Measurements from ENCODE around the gene FBXO3. TPM values are rescaled to one million over a fixed set of nuclear protein-coding genes. Genes with fewer than 3 reads are reported as not detected.

Gene FBXO3
- total and polyA plus RNA-seq, 2 of the 8 experiments (the other 6 are each of a cell fraction or from before 2014, with no cell fraction given): 15.9 to 25.7 TPM

DNA sequence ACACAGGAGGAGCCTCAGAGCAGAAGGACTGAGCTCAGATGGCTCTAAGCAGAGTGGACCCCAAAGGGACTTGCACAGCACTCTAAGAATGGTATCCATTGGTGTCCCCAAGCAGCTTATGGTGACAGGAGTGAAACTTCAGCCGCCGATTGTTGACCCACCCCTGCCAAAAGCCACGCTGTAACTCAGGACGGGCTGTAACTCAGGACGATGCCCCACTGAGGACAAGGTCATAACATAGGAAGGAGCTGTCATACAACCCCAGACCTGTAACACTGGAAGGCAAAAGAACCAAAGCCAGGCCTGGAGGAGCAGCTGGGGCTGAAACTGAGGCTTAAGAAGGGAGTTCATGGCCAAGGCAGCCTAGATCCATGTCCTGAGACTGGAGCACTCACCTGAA lies 52.3 kb downstream of the FBXO3 start:
- FAIRE-seq (no peak), DNase-seq (ENCODE audit: low read depth in 1 of 2, low spot score in 2 of 2) (no peak)
- no peak overlapping the region for H3K4ac ChIP-seq (replicated peaks; ENCODE audit: insufficient read length, low read depth, low read length)
- no peak overlapping the region for H3K9ac ChIP-seq (replicated peaks in 1 of 4; ENCODE audit: extremely low read depth in 1 of 4, low read depth in 3 of 4, low read length in 3 of 4)
- H3K36me3 ChIP-seq (ENCODE audit: control insufficient read depth in 2 of 4, insufficient read depth in 4 of 4, low read length in 3 of 4): peaks cover 0 to 24% (median 14%) of the 10 kb centered on the region in 4 experiments; a peak in 6 of 8 replicates
- peaks cover 4 to 9% of the 10 kb centered on the region in 2 experiments for H4K20me1 ChIP-seq (replicated peaks in 1 of 2; ENCODE audit: control insufficient read depth in 1 of 2, insufficient read depth in 2 of 2, low read length in 2 of 2)
- no peak overlapping the region for H4K91ac ChIP-seq (replicated peaks; ENCODE audit: insufficient read length, low read length)
- no peak overlapping the region for H3K18ac ChIP-seq (ENCODE audit: extremely low read depth, low read length)
- POLR2A ChIA-PET (ENCODE audit: partially characterized antibody): interaction anchor here (0.6 to 0.9 kb wide), 2 partner anchors 14 to 567 kb away, joined by 3 to 4 read pairs; partner anchors contain the start of gene CD59
- H3K27ac ChIP-seq (ENCODE audit: low read depth, low read length): peak overlapping the region; percentile 30; the same call in 1 of the 2 replicates
- no peaks in the 10 kb centered on the region for H3K23me2 ChIP-seq (ENCODE audit: low read depth, low read length)
- H3K14ac ChIP-seq (ENCODE audit: insufficient read length): no peak overlapping the region
- no peaks in the 10 kb centered on the region for H3K9me3 ChIP-seq (ENCODE audit: insufficient read depth in 2 of 2, low read depth in 1 of 2, low read length in 1 of 2)
- H4K5ac ChIP-seq (ENCODE audit: insufficient read length, low read depth, low read length): no peak overlapping the region
- TF ChIP-seq, protein P1, sequence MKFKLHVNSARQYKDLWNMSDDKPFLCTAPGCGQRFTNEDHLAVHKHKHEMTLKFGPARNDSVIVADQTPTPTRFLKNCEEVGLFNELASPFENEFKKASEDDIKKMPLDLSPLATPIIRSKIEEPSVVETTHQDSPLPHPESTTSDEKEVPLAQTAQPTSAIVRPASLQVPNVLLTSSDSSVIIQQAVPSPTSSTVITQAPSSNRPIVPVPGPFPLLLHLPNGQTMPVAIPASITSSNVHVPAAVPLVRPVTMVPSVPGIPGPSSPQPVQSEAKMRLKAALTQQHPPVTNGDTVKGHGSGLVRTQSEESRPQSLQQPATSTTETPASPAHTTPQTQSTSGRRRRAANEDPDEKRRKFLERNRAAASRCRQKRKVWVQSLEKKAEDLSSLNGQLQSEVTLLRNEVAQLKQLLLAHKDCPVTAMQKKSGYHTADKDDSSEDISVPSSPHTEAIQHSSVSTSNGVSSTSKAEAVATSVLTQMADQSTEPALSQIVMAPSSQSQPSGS (IDR thresholded peaks at IDR 0.05; ENCODE audit: low read length): no peak
- no peak for TF ChIP-seq BACH1 (IDR thresholded peaks at IDR 0.05; ENCODE audit: low read length)
- no peak for TF ChIP-seq SUZ12 (IDR thresholded peaks at IDR 0.05; ENCODE audit: low read length)
- TF ChIP-seq BCL11A (IDR thresholded peaks at IDR 0.05; ENCODE audit: low read depth in 2 of 2, low read length in 2 of 2): no peak
- TF ChIP-seq JUND (IDR thresholded peaks at IDR 0.05; ENCODE audit: low read length): no peak
- TF ChIP-seq, protein P2, sequence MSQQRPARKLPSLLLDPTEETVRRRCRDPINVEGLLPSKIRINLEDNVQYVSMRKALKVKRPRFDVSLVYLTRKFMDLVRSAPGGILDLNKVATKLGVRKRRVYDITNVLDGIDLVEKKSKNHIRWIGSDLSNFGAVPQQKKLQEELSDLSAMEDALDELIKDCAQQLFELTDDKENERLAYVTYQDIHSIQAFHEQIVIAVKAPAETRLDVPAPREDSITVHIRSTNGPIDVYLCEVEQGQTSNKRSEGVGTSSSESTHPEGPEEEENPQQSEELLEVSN (IDR thresholded peaks at IDR 0.05): no peak
- TF ChIP-seq SIX5 (IDR thresholded peaks at IDR 0.05; ENCODE audit: low read depth, low read length): no peak
- TF ChIP-seq EZH2 (IDR thresholded peaks at IDR 0.05; ENCODE audit: low read depth, low read length, severe bottlenecking): no peak
- no peak for TF ChIP-seq CBX8 (IDR thresholded peaks at IDR 0.05; ENCODE audit: borderline replicate concordance, low read depth, low read length)
- no peak for TF ChIP-seq ASH2L (IDR thresholded peaks at IDR 0.05; ENCODE audit: low read length)
- H2AK5ac ChIP-seq (ENCODE audit: low read depth, low read length): no peak overlapping the region
- H3K4me1 ChIP-seq (replicated peaks in 1 of 4; ENCODE audit: control insufficient read depth in 3 of 4, insufficient read depth in 4 of 4, low read length in 3 of 4): peaks cover 0 to 4% (median under 1%) of the 10 kb centered on the region in 4 experiments; a peak in 3 of 7 replicates
- no peak overlapping the region; the same call in 1 of the 2 replicates for H2BK5ac ChIP-seq (ENCODE audit: low read depth, low read length)
- CTCF ChIA-PET (ENCODE audit: partially characterized antibody): interaction anchor here (1.1 to 2.7 kb wide), 2 partner anchors 107 to 689 kb away, joined by 3 to 7 read pairs; no protein-coding TSS in a partner anchor
- no peak overlapping the region for H3K56ac ChIP-seq (replicated peaks; ENCODE audit: insufficient read length, low read depth, low read length)
- WGBS, 2 experiments (ENCODE audit: extremely low coverage in 1 of 2, insufficient coverage in 1 of 2, insufficient read length in 1 of 2, insufficient replicate concordance in 2 of 2, low coverage in 1 of 2, low lambda C conversion rate in 2 of 2, missing lambda C conversion rate in 1 of 2): 91% methylated on average over 5 of the region's 5 CpGs; no CpG with 5 or more reads in 1 of the 2 experiments
- no peaks in the 10 kb centered on the region for H3K27me3 ChIP-seq (replicated peaks in 1 of 4; ENCODE audit: control insufficient read depth in 3 of 4, extremely low read depth in 1 of 4, insufficient read depth in 3 of 4, low read length in 3 of 4)
- H4K8ac ChIP-seq (ENCODE audit: extremely low read depth, insufficient read depth, low read length): no peak overlapping the region
- H2BK15ac ChIP-seq (ENCODE audit: low read length): no peak overlapping the region
- H2BK12ac ChIP-seq (ENCODE audit: low read depth, low read length): no peak overlapping the region; the same call in 1 of the 2 replicates
- H3K79me1 ChIP-seq (ENCODE audit: low read depth, low read length): peaks cover 12% of the 10 kb centered on the region; the same call in 1 of the 2 replicates
- peaks cover 0 to 19% of the 10 kb centered on the region in 2 experiments; a peak in 2 of 4 replicates for H3K79me2 ChIP-seq (ENCODE audit: control insufficient read depth in 1 of 2, insufficient read depth in 2 of 2, low read length in 2 of 2)
- no peak overlapping the region for H2BK20ac ChIP-seq (ENCODE audit: low read length)
- no peak overlapping the region for H3K4me3 ChIP-seq (ENCODE audit: extremely low read depth in 1 of 4, insufficient read depth in 2 of 4, low read depth in 3 of 4, low read length in 4 of 4)
- H3K23ac ChIP-seq (ENCODE audit: insufficient read length): no peak overlapping the region
- H2AFZ ChIP-seq (ENCODE audit: low read length): no peak overlapping the region
- H3K4me2 ChIP-seq (ENCODE audit: insufficient read depth in 1 of 2, low read depth in 2 of 2, low read length in 2 of 2): no peak overlapping the region
- no peak overlapping the region for H2BK120ac ChIP-seq (replicated peaks; ENCODE audit: low read depth, low read length)

Data from H1 (cell line).